OCI-LY7 (cell line): Measurements from ENCODE around the gene DDC. TPM values are rescaled to one million over a fixed set of nuclear protein-coding genes. Genes with fewer than 3 reads are reported as not detected.
"Not testable (repeated sequence)": the region's sequence is repeated elsewhere in the genome, so short reads cannot be mapped to it uniquely, and the experiment has no call there.

Source experiments
- BruUV-seq: library from RNA; stranded (reverse); fragments of 400-500 nt; replicated peaks from 2 replicates; lab custom pipeline; 2021; lab: Mats Ljungman, UMichigan
- CTCF ChIA-PET: fragments of 300-600 bp; sonication (Branson Sonifier 250); formaldehyde crosslinking; loops from one replicate; lab custom pipeline; 2022; ENCODE audit warnings: antibody characterized with exemption; ENCODE audit not compliant: unreplicated experiment; lab: Charles Lee
- POLR2A ChIA-PET: fragments of 300-600 bp; sonication (Branson Sonifier 250); formaldehyde crosslinking; loops from one replicate; lab custom pipeline; 2022; ENCODE audit warnings: antibody characterized with exemption; lab: Charles Lee
- DNase-seq: peaks from one replicate; pipeline ENCODE4 v3.0.0-alpha.2; 2015; ENCODE audit warnings: low spot score
- H2AFZ ChIP-seq: fragments of 200-600 bp; sonication (generic), shearing (Covaris generic); 2 replicates; pipeline ENCODE4 v1.6.1; 2014; ENCODE audit warnings: mild to moderate bottlenecking, antibody characterized with exemption, low read length, moderate library complexity
- H3K27ac ChIP-seq: fragments of 200-600 bp; sonication (generic); 2 replicates; pipeline ENCODE4 v1.5.1; 2014; ENCODE audit warnings: mixed run types, low read depth, mild to moderate bottlenecking, moderate library complexity, low read length, inconsistent platforms; ENCODE audit not compliant: poor library complexity, severe bottlenecking
- H3K36me3 ChIP-seq: fragments of 200-600 bp; sonication (generic); 2 replicates; pipeline ENCODE4 v1.6.1; 2014; ENCODE audit warnings: mild to moderate bottlenecking, antibody characterized with exemption, low read length, moderate library complexity, mixed read lengths; ENCODE audit not compliant: insufficient read depth
- H3K4me1 ChIP-seq: fragments of 200-600 bp; sonication (generic); 2 replicates; pipeline ENCODE4 v1.5.1; 2014; ENCODE audit warnings: mild to moderate bottlenecking, low read length; ENCODE audit not compliant: insufficient read depth, poor library complexity, severe bottlenecking
- H3K4me2 ChIP-seq: fragments of 200-600 bp; sonication (generic); 2 replicates; pipeline ENCODE4 v1.6.1; 2014; ENCODE audit warnings: mild to moderate bottlenecking, low read length
- H3K4me3 ChIP-seq: fragments of 200-600 bp; sonication (generic); 2 replicates; pipeline ENCODE4 v1.5.1; 2014; ENCODE audit warnings: mild to moderate bottlenecking, low read depth, low read length; ENCODE audit not compliant: poor library complexity, severe bottlenecking
- H3K79me2 ChIP-seq: fragments of 200-600 bp; sonication (generic); 2 replicates; pipeline ENCODE4 v1.6.1; 2016; ENCODE audit warnings: low read depth, mild to moderate bottlenecking, low read length, moderate library complexity, mixed read lengths; ENCODE audit not compliant: insufficient read depth
- H3K9me2 ChIP-seq: fragments of 200-600 bp; sonication (generic); 2 replicates; pipeline ENCODE4 v1.6.1; 2016; ENCODE audit warnings: mild to moderate bottlenecking, low read length, mixed read lengths; ENCODE audit not compliant: insufficient read depth
- H3K9me3 ChIP-seq: fragments of 200-600 bp; sonication (generic); 2 replicates; pipeline ENCODE4 v1.6.1; 2014; ENCODE audit warnings: mild to moderate bottlenecking, mixed run types, low read length, mixed read lengths
- H4K20me1 ChIP-seq: fragments of 200-600 bp; sonication (generic); 2 replicates; pipeline ENCODE4 v1.6.1; 2014; ENCODE audit warnings: mild to moderate bottlenecking, antibody characterized with exemption, low read length, moderate library complexity, mixed read lengths; ENCODE audit not compliant: insufficient read depth
- EZH2phosphoT487 ChIP-seq: fragments of 200-600 bp; sonication (generic); IDR thresholded peaks from 2 replicates; pipeline ENCODE4 v1.6.1; 2018; ENCODE audit warnings: low read depth, borderline replicate concordance, mild to moderate bottlenecking, mixed run types, antibody characterized with exemption, low read length, moderate library complexity, mixed read lengths
- intact Hi-C: fragments of 100-400 bp; cut with micrococcal nuclease; formaldehyde crosslinking; loops from one replicate; pipeline ENCODE4 v1.10.0; 2022; ENCODE audit not compliant: unreplicated experiment
- total RNA-seq, 2 experiments: library from RNA; depleted of rRNA in 1 of 2; stranded (reverse); fragments of >200 nt in 1 of 2; shearing (Covaris generic) in 1 of 2; gene quantifications; 2 replicates each; pipeline ENCODE4 v1.2.3, GENCODE V29; 2014 to 2022
- TF ChIP-seq, protein P1 (sequence below): fragments of 200-600 bp; sonication (generic); conservative IDR thresholded peaks from 2 replicates; pipeline ENCODE4 v1.5.1; 2014; ENCODE audit warnings: mild to moderate bottlenecking, antibody characterized with exemption, low read length, moderate library complexity, mixed read lengths

The DDC gene
- total RNA-seq, 2 experiments from 2014 or later: not detected

GRCh38 chr7:50537417-50537816 lies 27.8 kb downstream of the DDC start:
- ChIA-PET POLR2A (interaction anchor here (0.7 to 0.8 kb wide), 3 partner anchors 10 to 1264 kb away, joined by 3 to 5 read pairs (median 4); no protein-coding TSS in a partner anchor), CTCF (no interaction called here)
- no peak overlapping the region for H2AFZ ChIP-seq
- H4K20me1 ChIP-seq: no peaks in the 10 kb centered on the region
- no peaks in the 10 kb centered on the region for H3K36me3 ChIP-seq
- no peak overlapping the region for H3K4me2 ChIP-seq
- intact Hi-C loops: no loop called here
- H3K4me1 ChIP-seq: no peaks in the 10 kb centered on the region
- H3K9me2 ChIP-seq: no peaks in the 10 kb centered on the region
- DNase-seq: no peak
- no peak for TF ChIP-seq EZH2phosphoT487
- TF ChIP-seq, protein P1, sequence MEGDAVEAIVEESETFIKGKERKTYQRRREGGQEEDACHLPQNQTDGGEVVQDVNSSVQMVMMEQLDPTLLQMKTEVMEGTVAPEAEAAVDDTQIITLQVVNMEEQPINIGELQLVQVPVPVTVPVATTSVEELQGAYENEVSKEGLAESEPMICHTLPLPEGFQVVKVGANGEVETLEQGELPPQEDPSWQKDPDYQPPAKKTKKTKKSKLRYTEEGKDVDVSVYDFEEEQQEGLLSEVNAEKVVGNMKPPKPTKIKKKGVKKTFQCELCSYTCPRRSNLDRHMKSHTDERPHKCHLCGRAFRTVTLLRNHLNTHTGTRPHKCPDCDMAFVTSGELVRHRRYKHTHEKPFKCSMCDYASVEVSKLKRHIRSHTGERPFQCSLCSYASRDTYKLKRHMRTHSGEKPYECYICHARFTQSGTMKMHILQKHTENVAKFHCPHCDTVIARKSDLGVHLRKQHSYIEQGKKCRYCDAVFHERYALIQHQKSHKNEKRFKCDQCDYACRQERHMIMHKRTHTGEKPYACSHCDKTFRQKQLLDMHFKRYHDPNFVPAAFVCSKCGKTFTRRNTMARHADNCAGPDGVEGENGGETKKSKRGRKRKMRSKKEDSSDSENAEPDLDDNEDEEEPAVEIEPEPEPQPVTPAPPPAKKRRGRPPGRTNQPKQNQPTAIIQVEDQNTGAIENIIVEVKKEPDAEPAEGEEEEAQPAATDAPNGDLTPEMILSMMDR: no peak
- no peak overlapping the region for H3K27ac ChIP-seq
- H3K79me2 ChIP-seq: no peaks in the 10 kb centered on the region
- no TSS peak for BruUV-seq
- H3K4me3 ChIP-seq: no peak overlapping the region
- H3K9me3 ChIP-seq: no peaks in the 10 kb centered on the region

GRCh38 chr7:50535291-50535711 lies 29.9 kb downstream of the DDC start:
- H3K36me3 ChIP-seq, CTCF ChIA-PET, H3K27ac ChIP-seq, H3K4me3 ChIP-seq, BruUV-seq, intact Hi-C loops, H2AFZ ChIP-seq, H3K9me2 ChIP-seq, H3K4me1 ChIP-seq, H3K9me3 ChIP-seq, H3K79me2 ChIP-seq, DNase-seq, H3K4me2 ChIP-seq, H4K20me1 ChIP-seq: not testable (repeated sequence)
- POLR2A ChIA-PET: interaction anchor here (0.6 kb wide), 1 partner anchor 13 kb away, joined by 3 read pairs; no protein-coding TSS in a partner anchor

- no peaks in the 10 kb centered on the region for H3K4me1 ChIP-seq
- intact Hi-C loops: no loop called here
- no peak overlapping the region for H3K4me3 ChIP-seq
- H3K9me3 ChIP-seq: no peaks in the 10 kb centered on the region
- H3K27ac ChIP-seq: no peak overlapping the region
- CTCF ChIA-PET: no interaction called here
- POLR2A ChIA-PET: interaction anchor here (0.6 to 0.7 kb wide), 2 partner anchors 13 to 244 kb away, joined by 3 read pairs; no protein-coding TSS in a partner anchor
- BruUV-seq: no TSS peak
- H2AFZ ChIP-seq: no peak overlapping the region
- H3K36me3 ChIP-seq: no peaks in the 10 kb centered on the region
- no peaks in the 10 kb centered on the region for H4K20me1 ChIP-seq
- H3K79me2 ChIP-seq: no peaks in the 10 kb centered on the region
- no peak overlapping the region for H3K4me2 ChIP-seq
- no peak for DNase-seq
- TF ChIP-seq EZH2phosphoT487: no peak
- TF ChIP-seq, protein P1: no peak
- no peaks in the 10 kb centered on the region for H3K9me2 ChIP-seq
Measured at GRCh38 chr7:50534690-50535290, 30.4 kb downstream of the DDC start.
